Measurements from ENCODE around the gene ADH5. TPM values are rescaled to one million over a fixed set of nuclear protein-coding genes. Genes with fewer than 3 reads are reported as not detected.

Gene ADH5
- total and polyA plus RNA-seq, 9 of the 15 experiments (the other 6 are each of a cell fraction or from before 2014, with no cell fraction given) = 115 to 310 (median 200) TPM

GRCh38 chr4:99088481-99089365 lies at the start of gene ADH5 (continued):
- TF ChIP-seq ZNF395 (CRISPR knock-in tag; IDR thresholded peaks at IDR 0.05) = 0 out of 2 replicates have a peak, but pooled peaks have one; percentile 47
- TF ChIP-seq KAT7 (CRISPR knock-in tag; IDR thresholded peaks at IDR 0.05; ENCODE audit: borderline replicate concordance) = no peak
- TF ChIP-seq GTF2F1 (IDR thresholded peaks at IDR 0.05; ENCODE audit: low read depth, low read length) = no peak
- TF ChIP-seq XRCC3 (IDR thresholded peaks at IDR 0.05) = no peak
- no peak for TF ChIP-seq ELK3 (CRISPR knock-in tag; IDR thresholded peaks at IDR 0.05)
- no peak for TF ChIP-seq BRD9 (IDR thresholded peaks at IDR 0.05; ENCODE audit: low read depth, partially characterized antibody)
- TF ChIP-seq DNMT1 (IDR thresholded peaks at IDR 0.05) = no peak
- TF ChIP-seq HMGXB4 (CRISPR knock-in tag; IDR thresholded peaks at IDR 0.05) = no peak
- TF ChIP-seq KLF6 (CRISPR knock-in tag; IDR thresholded peaks at IDR 0.05; ENCODE audit: borderline replicate concordance) = no peak
- TF ChIP-seq NFIC (IDR thresholded peaks at IDR 0.05) = peak; percentile 34; the same call in 1 of the 2 replicates
- TF ChIP-seq TAF9B (IDR thresholded peaks at IDR 0.05; ENCODE audit: partially characterized antibody) = peak; percentile 79
- no peak for TF ChIP-seq HMG20B (CRISPR knock-in tag; IDR thresholded peaks at IDR 0.05)
- TF ChIP-seq MCM2 (IDR thresholded peaks at IDR 0.05; ENCODE audit: low read depth) = no peak
- no peak for TF ChIP-seq ZBTB2 (IDR thresholded peaks at IDR 0.05)
- TF ChIP-seq PATZ1 (CRISPR knock-in tag; IDR thresholded peaks at IDR 0.05; ENCODE audit: borderline replicate concordance) = no peak
- no peak for TF ChIP-seq ZNF212 (CRISPR knock-in tag; IDR thresholded peaks at IDR 0.05)
- no peak for TF ChIP-seq MXD1 (CRISPR knock-in tag; IDR thresholded peaks at IDR 0.05; ENCODE audit: borderline replicate concordance, poor library complexity, severe bottlenecking)
- no peak for TF ChIP-seq ZFP1 (CRISPR knock-in tag; IDR thresholded peaks at IDR 0.05)
- peak; percentile 91 for TF ChIP-seq RBFOX2 (IDR thresholded peaks at IDR 0.05; ENCODE audit: low read depth, low read length)
